Adrenal gland (tissue), 5 donors: ENCODE results near the gene AADACL4.

ENCODE experiments used
- POLR2A ChIP-seq, 2 donors: fragments of 450-650 bp; IDR thresholded peaks; one replicate each; pipeline ENCODE4 v1.6.1; 2017; ENCODE audit warnings: antibody characterized with exemption in 2 of 2, mild to moderate bottlenecking in 2 of 2, moderate library complexity in 1 of 2
- TF ChIP-seq, protein P1 (sequence below), 6 experiments: fragments of 450-650 bp in 4 of 6; fragments of 200-600 bp in 2 of 6; sonication (generic) in 1 of 6; IDR thresholded peaks; 1 replicate in 5 of 6; 2 replicates in 1 of 6; pipeline versions ENCODE4 v1.5.1 to v1.8.0; 2016 to 2021; ENCODE audit warnings: antibody characterized with exemption in 6 of 6, mild to moderate bottlenecking in 2 of 6, moderate library complexity in 1 of 6
- donor health status: DM: no; HTN: no; CAD: no.

- TF ChIP-seq, protein P1, sequence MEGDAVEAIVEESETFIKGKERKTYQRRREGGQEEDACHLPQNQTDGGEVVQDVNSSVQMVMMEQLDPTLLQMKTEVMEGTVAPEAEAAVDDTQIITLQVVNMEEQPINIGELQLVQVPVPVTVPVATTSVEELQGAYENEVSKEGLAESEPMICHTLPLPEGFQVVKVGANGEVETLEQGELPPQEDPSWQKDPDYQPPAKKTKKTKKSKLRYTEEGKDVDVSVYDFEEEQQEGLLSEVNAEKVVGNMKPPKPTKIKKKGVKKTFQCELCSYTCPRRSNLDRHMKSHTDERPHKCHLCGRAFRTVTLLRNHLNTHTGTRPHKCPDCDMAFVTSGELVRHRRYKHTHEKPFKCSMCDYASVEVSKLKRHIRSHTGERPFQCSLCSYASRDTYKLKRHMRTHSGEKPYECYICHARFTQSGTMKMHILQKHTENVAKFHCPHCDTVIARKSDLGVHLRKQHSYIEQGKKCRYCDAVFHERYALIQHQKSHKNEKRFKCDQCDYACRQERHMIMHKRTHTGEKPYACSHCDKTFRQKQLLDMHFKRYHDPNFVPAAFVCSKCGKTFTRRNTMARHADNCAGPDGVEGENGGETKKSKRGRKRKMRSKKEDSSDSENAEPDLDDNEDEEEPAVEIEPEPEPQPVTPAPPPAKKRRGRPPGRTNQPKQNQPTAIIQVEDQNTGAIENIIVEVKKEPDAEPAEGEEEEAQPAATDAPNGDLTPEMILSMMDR (IDR thresholded peaks at IDR 0.05), result no peak
- TF ChIP-seq POLR2A (IDR thresholded peaks at IDR 0.05), result no peak
Measured at GRCh38 chr1:12601700-12602658, 41.9 kb upstream of the AADACL4 start.
